Mesenchymal stem cell (in vitro differentiated cells and primary cell): ENCODE data around the gene FER1L5.
"Not testable (repeated sequence)": the region's sequence is repeated elsewhere in the genome, so short reads cannot be mapped to it uniquely, and the experiment has no call there.

Experiments used
- DNase-seq: peaks from one replicate; pipeline ENCODE4 v3.0.0-alpha.2; 2013
- H2AFZ ChIP-seq: one replicate; pipeline ENCODE4 v1.6.1; 2013; ENCODE audit warnings: low read depth, mild to moderate bottlenecking, control low read depth, inconsistent platforms, low read length, moderate library complexity
- H2AK5ac ChIP-seq: 2 replicates; pipeline ENCODE4 v1.6.1; 2013; ENCODE audit warnings: low read length, moderate library complexity, mild to moderate bottlenecking, inconsistent platforms; ENCODE audit not compliant: severe bottlenecking
- H2BK120ac ChIP-seq: one replicate; pipeline ENCODE4 v1.6.1; 2013; ENCODE audit warnings: low read depth, mild to moderate bottlenecking, inconsistent platforms, low read length, moderate library complexity
- H2BK12ac ChIP-seq, 2 experiments: one replicate each; pipeline ENCODE4 v1.6.1; 2013; ENCODE audit warnings: inconsistent platforms in 2 of 2, low read length in 2 of 2, mild to moderate bottlenecking in 2 of 2, moderate library complexity in 2 of 2, control low read depth in 1 of 2
- H2BK15ac ChIP-seq: one replicate; pipeline ENCODE4 v1.6.1; 2013; ENCODE audit warnings: mild to moderate bottlenecking, low read depth, inconsistent platforms; ENCODE audit not compliant: poor library complexity, severe bottlenecking
- H2BK5ac ChIP-seq: 2 replicates; pipeline ENCODE4 v1.6.1; 2013; ENCODE audit warnings: low read depth, mild to moderate bottlenecking, low read length, control low read depth, inconsistent platforms; ENCODE audit not compliant: poor library complexity, severe bottlenecking
- H3K14ac ChIP-seq, 2 experiments: one replicate each; pipeline ENCODE4 v1.6.1; 2013; ENCODE audit warnings: inconsistent platforms in 2 of 2, low read length in 2 of 2, control low read depth in 1 of 2, mild to moderate bottlenecking in 1 of 2, moderate library complexity in 1 of 2
- H3K18ac ChIP-seq, 2 experiments: one replicate each; pipeline ENCODE4 v1.6.1; 2013; ENCODE audit warnings: inconsistent platforms in 2 of 2, low read length in 2 of 2, control low read depth in 1 of 2, low read depth in 1 of 2, mild to moderate bottlenecking in 1 of 2
- H3K23ac ChIP-seq, 2 experiments: one replicate each; pipeline ENCODE4 v1.6.1; 2013; ENCODE audit warnings: inconsistent platforms in 2 of 2, low read length in 2 of 2, mild to moderate bottlenecking in 2 of 2, moderate library complexity in 2 of 2, control low read depth in 1 of 2
- H3K27ac ChIP-seq: 2 replicates; pipeline ENCODE4 v1.5.1; 2013; ENCODE audit warnings: mild to moderate bottlenecking, moderate library complexity, low read length, control low read depth, inconsistent platforms; ENCODE audit not compliant: poor library complexity, severe bottlenecking
- H3K27me3 ChIP-seq, 2 experiments: 2 replicates each; pipeline versions ENCODE4 v1.6.1 to v1.7.0; 2013; ENCODE audit warnings: low read length in 2 of 2, mild to moderate bottlenecking in 2 of 2, moderate library complexity in 2 of 2, control low read depth in 1 of 2, inconsistent platforms in 1 of 2; ENCODE audit not compliant: control insufficient read depth in 1 of 2, insufficient read depth in 1 of 2
- H3K36me3 ChIP-seq, 2 experiments: 2 replicates each; pipeline versions ENCODE4 v1.6.1 to v1.7.0; 2013; ENCODE audit warnings: low read length in 2 of 2, control low read depth in 1 of 2, inconsistent platforms in 1 of 2, low read depth in 1 of 2, mild to moderate bottlenecking in 1 of 2; ENCODE audit not compliant: insufficient read depth in 2 of 2, control insufficient read depth in 1 of 2
- H3K4ac ChIP-seq, 2 experiments: one replicate each; pipeline ENCODE4 v1.6.1; 2013; ENCODE audit warnings: inconsistent platforms in 2 of 2, low read length in 2 of 2, mild to moderate bottlenecking in 2 of 2, moderate library complexity in 2 of 2, control low read depth in 1 of 2, low read depth in 1 of 2
- H3K4me1 ChIP-seq: 2 replicates; pipeline ENCODE4 v1.6.1; 2013; ENCODE audit warnings: low read depth, low read length, control low read depth; ENCODE audit not compliant: control insufficient read depth, insufficient read depth
- H3K4me2 ChIP-seq: 2 replicates; pipeline ENCODE4 v1.6.1; 2013; ENCODE audit warnings: low read length, mild to moderate bottlenecking, inconsistent platforms; ENCODE audit not compliant: poor library complexity, severe bottlenecking
- H3K4me3 ChIP-seq, 2 experiments: 2 replicates each; pipeline versions ENCODE4 v1.5.1 to v1.7.0; 2013; ENCODE audit warnings: low read length in 2 of 2, mild to moderate bottlenecking in 2 of 2, control low read depth in 1 of 2, low read depth in 1 of 2; ENCODE audit not compliant: insufficient read depth in 1 of 2
- H3K79me1 ChIP-seq: replicated peaks from 2 replicates; pipeline ENCODE4 v1.6.1; 2013; ENCODE audit warnings: mild to moderate bottlenecking, control low read depth, low read length, inconsistent platforms; ENCODE audit not compliant: poor library complexity, severe bottlenecking
- H3K9ac ChIP-seq: 2 replicates; pipeline ENCODE4 v1.7.0; 2013; ENCODE audit warnings: mild to moderate bottlenecking, low read length, moderate library complexity
- H3K9me3 ChIP-seq: 2 replicates; pipeline ENCODE4 v1.7.0; 2013; ENCODE audit warnings: mild to moderate bottlenecking, low read length; ENCODE audit not compliant: control insufficient read depth
- H4K8ac ChIP-seq: one replicate; pipeline ENCODE4 v1.6.1; 2013; ENCODE audit warnings: inconsistent platforms, mild to moderate bottlenecking, low read length, moderate library complexity
- H4K91ac ChIP-seq: one replicate; pipeline ENCODE4 v1.6.1; 2013; ENCODE audit warnings: mild to moderate bottlenecking, low read length, inconsistent platforms
- WGBS: methylation state at CpG from one replicate; pipeline ENCODE4 v1.1.7; 2013; ENCODE audit warnings: mixed read lengths; 5-methylcytosine and 5-hydroxymethylcytosine counted together

Gene FER1L5

GRCh38 chr2:96665717-96666116 is 23.2 kb downstream of the FER1L5 start:
- not testable (repeated sequence) for H4K91ac ChIP-seq, H3K36me3 ChIP-seq, DNase-seq, H3K4me1 ChIP-seq, H3K14ac ChIP-seq, H3K23ac ChIP-seq, H3K4ac ChIP-seq, H3K4me2 ChIP-seq, H3K9me3 ChIP-seq, H3K79me1 ChIP-seq, H2AFZ ChIP-seq, H2BK5ac ChIP-seq, H3K4me3 ChIP-seq
- Histone ChIP-seq H2BK12ac (peak overlapping the region; percentile 71 to 85), H2BK120ac (peak overlapping the region; percentile 11), H3K9ac (peak overlapping the region; percentile 79), H3K27ac (peak overlapping the region; percentile 86), H2AK5ac (peak overlapping the region; percentile 49), H3K27me3 (peaks cover 0 to 11% of the 10 kb centered on the region in 2 experiments), H4K8ac (peak overlapping the region; percentile 67), H3K18ac (peak overlapping the region; percentile 6 to 53), H2BK15ac (peak overlapping the region; percentile 87)
- WGBS, result 95% methylated on average over 3 of the region's 3 CpGs

GRCh38 chr2:96668771-96669170 is 26.2 kb downstream of the FER1L5 start:
- H3K27me3 ChIP-seq, result peaks cover 10 to 24% of the 10 kb centered on the region in 2 experiments
- H3K27ac ChIP-seq, result no peak overlapping the region
- no peak overlapping the region for H3K14ac ChIP-seq
- H3K4ac ChIP-seq, result no peak overlapping the region
- H2BK120ac ChIP-seq, result no peak overlapping the region
- peak overlapping the region; percentile 8 for H2AK5ac ChIP-seq
- H4K8ac ChIP-seq, result no peak overlapping the region
- H2BK15ac ChIP-seq, result peak overlapping the region; percentile 55
- no peaks in the 10 kb centered on the region for H3K9me3 ChIP-seq
- peaks cover 5% of the 10 kb centered on the region for H3K4me1 ChIP-seq
- no peak overlapping the region for H2AFZ ChIP-seq
- H3K23ac ChIP-seq, result no peak overlapping the region
- no peaks in the 10 kb centered on the region for H3K36me3 ChIP-seq
- H2BK12ac ChIP-seq, result no peak overlapping the region
- H3K4me2 ChIP-seq, result no peak overlapping the region
- DNase-seq, result no peak
- no peak overlapping the region for H3K4me3 ChIP-seq
- no peak overlapping the region for H2BK5ac ChIP-seq
- no peaks in the 10 kb centered on the region for H3K79me1 ChIP-seq
- H4K91ac ChIP-seq, result no peak overlapping the region
- 80% methylated on average over 11 of the region's 11 CpGs for WGBS
- no peak overlapping the region for H3K18ac ChIP-seq
- H3K9ac ChIP-seq, result no peak overlapping the region

GRCh38 chr2:96669539-96670215 is 27.1 kb downstream of the FER1L5 start:
- no peak overlapping the region for H2BK5ac ChIP-seq
- H3K18ac ChIP-seq, result no peak overlapping the region
- peaks cover 5% of the 10 kb centered on the region for H3K4me1 ChIP-seq
- H2BK12ac ChIP-seq, result no peak overlapping the region
- H2BK120ac ChIP-seq, result no peak overlapping the region
- no peak overlapping the region for H4K91ac ChIP-seq
- no peaks in the 10 kb centered on the region for H3K79me1 ChIP-seq
- WGBS, result 88% methylated on average over 15 of the region's 15 CpGs
- no peak overlapping the region for H4K8ac ChIP-seq
- peaks cover 11 to 24% of the 10 kb centered on the region in 2 experiments for H3K27me3 ChIP-seq
- H3K23ac ChIP-seq, result no peak overlapping the region
- no peak for DNase-seq
- no peak overlapping the region for H2BK15ac ChIP-seq
- no peak overlapping the region for H2AK5ac ChIP-seq
- no peak overlapping the region for H3K4ac ChIP-seq
- no peak overlapping the region for H2AFZ ChIP-seq
- H3K9ac ChIP-seq, result no peak overlapping the region
- H3K4me3 ChIP-seq, result no peak overlapping the region
- no peaks in the 10 kb centered on the region for H3K9me3 ChIP-seq
- no peak overlapping the region for H3K14ac ChIP-seq
- H3K4me2 ChIP-seq, result no peak overlapping the region
- no peaks in the 10 kb centered on the region for H3K36me3 ChIP-seq
- no peak overlapping the region for H3K27ac ChIP-seq

GRCh38 chr2:96679848-96680247 is 37.3 kb downstream of the FER1L5 start:
- Histone ChIP-seq H2BK120ac (no peak overlapping the region), H3K14ac (no peak overlapping the region), H2BK5ac (no peak overlapping the region), H3K27me3 (peaks cover 0 to 34% of the 10 kb centered on the region in 2 experiments), H3K18ac (peak overlapping the region in 1 of 2 experiments; percentile 28), H3K9me3 (no peaks in the 10 kb centered on the region), H3K4ac (no peak overlapping the region), H3K4me1 (peaks cover 2% of the 10 kb centered on the region), H4K91ac (no peak overlapping the region), H3K27ac (no peak overlapping the region), H2AK5ac (no peak overlapping the region), H3K23ac (no peak overlapping the region), H2BK15ac (no peak overlapping the region), H2AFZ (no peak overlapping the region), H4K8ac (no peak overlapping the region), H3K4me2 (no peak overlapping the region), H3K36me3 (no peaks in the 10 kb centered on the region), H2BK12ac (no peak overlapping the region), H3K9ac (no peak overlapping the region), H3K4me3 (no peak overlapping the region), H3K79me1 (no peaks in the 10 kb centered on the region)
- no peak for DNase-seq
- WGBS, result 72% methylated on average over 9 of the region's 9 CpGs
